ENCODE measurements around the gene ACAD11. TPM values are rescaled to one million over a fixed set of nuclear protein-coding genes. Genes with fewer than 3 reads are reported as not detected.
A peak's percentile ranks its signal among the peaks of the same experiment; 100 is the strongest.

Gene ACAD11, protein sequence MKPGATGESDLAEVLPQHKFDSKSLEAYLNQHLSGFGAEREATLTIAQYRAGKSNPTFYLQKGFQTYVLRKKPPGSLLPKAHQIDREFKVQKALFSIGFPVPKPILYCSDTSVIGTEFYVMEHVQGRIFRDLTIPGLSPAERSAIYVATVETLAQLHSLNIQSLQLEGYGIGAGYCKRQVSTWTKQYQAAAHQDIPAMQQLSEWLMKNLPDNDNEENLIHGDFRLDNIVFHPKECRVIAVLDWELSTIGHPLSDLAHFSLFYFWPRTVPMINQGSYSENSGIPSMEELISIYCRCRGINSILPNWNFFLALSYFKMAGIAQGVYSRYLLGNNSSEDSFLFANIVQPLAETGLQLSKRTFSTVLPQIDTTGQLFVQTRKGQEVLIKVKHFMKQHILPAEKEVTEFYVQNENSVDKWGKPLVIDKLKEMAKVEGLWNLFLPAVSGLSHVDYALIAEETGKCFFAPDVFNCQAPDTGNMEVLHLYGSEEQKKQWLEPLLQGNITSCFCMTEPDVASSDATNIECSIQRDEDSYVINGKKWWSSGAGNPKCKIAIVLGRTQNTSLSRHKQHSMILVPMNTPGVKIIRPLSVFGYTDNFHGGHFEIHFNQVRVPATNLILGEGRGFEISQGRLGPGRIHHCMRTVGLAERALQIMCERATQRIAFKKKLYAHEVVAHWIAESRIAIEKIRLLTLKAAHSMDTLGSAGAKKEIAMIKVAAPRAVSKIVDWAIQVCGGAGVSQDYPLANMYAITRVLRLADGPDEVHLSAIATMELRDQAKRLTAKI
- total RNA-seq (10 to 100 TPM; 11.8 to 31.2 (median 22.2) TPM), polyA plus RNA-seq (10 to 100 TPM in 1 of 2 donors, 1 to 10 TPM in 1; 7.6 to 30.6 TPM)
- long read RNA-seq, donor 1, full-length matches to known transcripts = 22 of 25 reads
- long read RNA-seq, donor 1, partial matches to known transcripts = 1 of 25 reads
- long read RNA-seq, donor 1, other reads (novel, unspliced or antisense) = 2 of 25 reads
- long read RNA-seq, donor 2, full-length matches to known transcripts = 38 of 49 reads
- long read RNA-seq, donor 2, partial matches to known transcripts = 5 of 49 reads
- long read RNA-seq, donor 2, other reads (novel, unspliced or antisense) = 6 of 49 reads
- long read RNA-seq, donor 3, full-length matches to known transcripts = 36 of 53 reads
- long read RNA-seq, donor 3, partial matches to known transcripts = 7 of 53 reads
- long read RNA-seq, donor 3, other reads (novel, unspliced or antisense) = 10 of 53 reads

DNA sequence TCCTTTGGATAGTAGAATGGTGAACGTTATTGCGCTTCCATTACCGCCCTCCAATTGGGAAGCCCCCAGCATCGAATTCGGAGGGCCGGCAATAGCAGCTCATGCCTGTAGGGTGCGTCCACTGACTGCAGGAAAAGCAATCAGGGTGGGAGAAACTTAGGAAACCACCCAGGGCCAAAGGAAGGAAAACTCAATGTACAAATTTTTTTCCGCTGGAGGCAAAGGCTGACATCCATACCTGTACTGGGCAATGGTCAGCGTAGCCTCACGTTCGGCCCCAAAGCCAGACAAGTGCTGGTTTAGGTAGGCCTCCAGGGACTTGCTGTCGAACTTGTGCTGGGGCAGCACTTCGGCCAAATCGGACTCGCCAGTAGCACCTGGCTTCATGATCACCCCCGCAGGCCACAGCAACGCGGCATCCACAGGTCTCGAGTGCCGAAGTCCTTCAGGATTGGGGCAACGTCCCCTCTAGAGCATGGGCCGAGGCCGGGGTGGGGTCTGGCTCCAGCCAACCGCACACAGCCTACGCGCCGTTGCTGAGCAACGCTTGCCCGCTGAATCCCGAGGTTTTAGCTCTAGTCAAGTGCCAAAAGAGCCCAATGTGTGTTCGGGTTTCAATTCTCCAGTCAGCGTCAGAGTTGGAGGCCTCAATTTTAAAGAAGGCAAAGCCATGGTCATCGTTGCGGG is at the start of gene ACAD11:
ACAD11 (minus strand) TSS at position 445 of the 687 bp plus-strand sequence; CDS start at position 387, 58 bp downstream.
- H3K4me3 ChIP-seq = peak within 1 kb of the TSS; percentile 81 to 94 (median 90)
- intact Hi-C loops (cut with DNase I) = loop anchor here in 4 of 10 donors (5.0 to 10.0 kb wide), 3 partner anchors 55 to 63 kb away; partner anchors contain the start of gene NPHP3 (in 1 of the 4)
- H3K27ac ChIP-seq = peak within 1 kb of the TSS; percentile 80 to 97 (median 94)
- peak; percentile 80 to 91 (median 86) for ATAC-seq
- TF ChIP-seq, protein P1, sequence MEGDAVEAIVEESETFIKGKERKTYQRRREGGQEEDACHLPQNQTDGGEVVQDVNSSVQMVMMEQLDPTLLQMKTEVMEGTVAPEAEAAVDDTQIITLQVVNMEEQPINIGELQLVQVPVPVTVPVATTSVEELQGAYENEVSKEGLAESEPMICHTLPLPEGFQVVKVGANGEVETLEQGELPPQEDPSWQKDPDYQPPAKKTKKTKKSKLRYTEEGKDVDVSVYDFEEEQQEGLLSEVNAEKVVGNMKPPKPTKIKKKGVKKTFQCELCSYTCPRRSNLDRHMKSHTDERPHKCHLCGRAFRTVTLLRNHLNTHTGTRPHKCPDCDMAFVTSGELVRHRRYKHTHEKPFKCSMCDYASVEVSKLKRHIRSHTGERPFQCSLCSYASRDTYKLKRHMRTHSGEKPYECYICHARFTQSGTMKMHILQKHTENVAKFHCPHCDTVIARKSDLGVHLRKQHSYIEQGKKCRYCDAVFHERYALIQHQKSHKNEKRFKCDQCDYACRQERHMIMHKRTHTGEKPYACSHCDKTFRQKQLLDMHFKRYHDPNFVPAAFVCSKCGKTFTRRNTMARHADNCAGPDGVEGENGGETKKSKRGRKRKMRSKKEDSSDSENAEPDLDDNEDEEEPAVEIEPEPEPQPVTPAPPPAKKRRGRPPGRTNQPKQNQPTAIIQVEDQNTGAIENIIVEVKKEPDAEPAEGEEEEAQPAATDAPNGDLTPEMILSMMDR (IDR thresholded peaks at IDR 0.05) = peak; percentile 31 to 78 (median 59)
- H3K36me3 ChIP-seq = peaks cover 0 to 4% (median 0%) of the 10 kb centered on the region in 9 donors
- 0 to 1% methylated on average over 34 of the region's 34 CpGs for WGBS, 2 donors
- no peaks in the 10 kb centered on the region for H3K9me3 ChIP-seq
- peak; percentile 66 to 70 for DNase-seq
- H3K4me1 ChIP-seq = peaks cover 2 to 85% (median 64%) of the 10 kb centered on the region in 9 donors
- no peaks in the 10 kb centered on the region for H3K27me3 ChIP-seq

- no peaks in the 10 kb centered on the region for H3K4me1 ChIP-seq
- TF ChIP-seq, protein P1 (IDR thresholded peaks at IDR 0.05) = no peak
- no peak overlapping the region for H3K27ac ChIP-seq
- H3K9me3 ChIP-seq = no peaks in the 10 kb centered on the region
- ATAC-seq = no peak
- peaks cover 0 to 100% (median 56%) of the 10 kb centered on the region in 9 donors for H3K36me3 ChIP-seq
- 53 to 76% methylated on average over 2 of the region's 2 CpGs for WGBS, 2 donors
- no peak for DNase-seq
- H3K27me3 ChIP-seq = no peaks in the 10 kb centered on the region
- no peak overlapping the region for H3K4me3 ChIP-seq
- intact Hi-C loops (cut with DNase I) = no loop called here
Observed at GRCh38 chr3:132703733-132704132, 44.1 kb upstream of the ACAD11 start.

DNA sequence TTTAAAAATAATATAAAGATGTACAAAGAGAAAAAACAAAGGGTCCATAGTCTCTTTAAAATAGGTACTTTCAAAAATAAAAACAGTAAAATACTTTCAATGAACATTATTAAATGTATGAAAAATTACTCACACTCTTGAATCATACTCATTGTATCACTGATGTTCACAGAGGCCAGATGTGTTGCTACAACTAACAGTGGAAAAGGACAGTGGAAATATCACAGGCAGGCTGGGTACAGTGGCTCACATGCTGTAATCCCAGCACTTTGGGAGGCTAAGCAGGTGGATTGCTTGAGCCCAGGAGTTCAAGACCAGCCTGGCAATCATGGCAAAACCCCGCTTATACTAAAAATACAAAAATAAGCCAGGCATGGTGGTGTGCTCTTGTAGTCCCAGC is 35.8 kb upstream of the ACAD11 start:
- intact Hi-C loops (cut with DNase I) = no loop called here
- DNase-seq (no peak), ATAC-seq (no peak)
- H3K9me3 ChIP-seq = no peaks in the 10 kb centered on the region
- TF ChIP-seq, protein P1 (IDR thresholded peaks at IDR 0.05) = no peak
- no peaks in the 10 kb centered on the region for H3K4me1 ChIP-seq
- H3K36me3 ChIP-seq = peaks cover 0 to 100% (median 64%) of the 10 kb centered on the region in 9 donors
- no peaks in the 10 kb centered on the region for H3K27me3 ChIP-seq
- no peak overlapping the region for H3K4me3 ChIP-seq
- no peak overlapping the region for H3K27ac ChIP-seq
- 96 to 97% methylated on average over 1 of the region's 1 CpG for WGBS, 2 donors
